HEK293 (cell line): Measurements from ENCODE around the gene ATP4A.

Experiments used
- CTCF ChIA-PET: fragments of 350-600 bp; formaldehyde crosslinking; extraction: SDS; loops from one replicate; lab custom pipeline; 2021; ENCODE audit warnings: antibody characterized with exemption; lab: Yijun Ruan, JAX
- POLR2A ChIA-PET: fragments of 300-600 bp; formaldehyde crosslinking; extraction: SDS; loops from one replicate; lab custom pipeline; 2020; ENCODE audit warnings: antibody characterized with exemption, inconsistent platforms; lab: Yijun Ruan, JAX
- H3K27ac ChIP-seq: fragments of 200-500 bp; sonication (Bioruptor generic); 2 replicates; pipeline ENCODE4 v1.5.1; 2014; ENCODE audit warnings: low read depth, low read length, control low read depth, inconsistent platforms; ENCODE audit errors: extremely low read depth
- H3K36me3 ChIP-seq, 2 experiments: fragments of 200-500 bp in 1 of 2; sonication (Bioruptor generic) in 1 of 2; 1 replicate in 1 of 2; 2 replicates in 1 of 2; pipeline ENCODE4 v1.5.1; 2014 to 2017; ENCODE audit warnings: inconsistent platforms in 2 of 2, low read length in 2 of 2; ENCODE audit not compliant: control insufficient read depth in 2 of 2, insufficient read depth in 1 of 2
- H3K4me1 ChIP-seq: fragments of 200-500 bp; sonication (Bioruptor generic); 2 replicates; pipeline ENCODE4 v1.5.1; 2014; ENCODE audit warnings: mild to moderate bottlenecking, low read length, inconsistent platforms; ENCODE audit not compliant: control insufficient read depth, insufficient read depth
- H3K4me3 ChIP-seq: 2 replicates; pipeline ENCODE4 v1.5.1; 2011; ENCODE audit warnings: low read depth, mild to moderate bottlenecking, control low read depth, low read length, moderate library complexity
- H3K9me3 ChIP-seq: fragments of 200-500 bp; sonication (Bioruptor generic); 2 replicates; pipeline ENCODE4 v1.5.1; 2014; ENCODE audit warnings: low read depth, low read length, inconsistent platforms; ENCODE audit not compliant: control insufficient read depth, insufficient read depth
- GLIS1 ChIP-seq: fragments of 450-650 bp; formaldehyde crosslinking; IDR thresholded peaks from 2 replicates; pipeline ENCODE4 v1.5.1; 2016; ENCODE audit warnings: missing biosample characterization, missing genetic modification characterization
- KLF1 ChIP-seq: fragments of 450-650 bp; formaldehyde crosslinking; IDR thresholded peaks from 2 replicates; pipeline ENCODE4 v1.5.1; 2016; ENCODE audit warnings: missing biosample characterization, missing genetic modification characterization
- MEIS1 ChIP-seq: sonication (generic); formaldehyde crosslinking; IDR thresholded peaks from 2 replicates; pipeline ENCODE4 v1.8.1; 2022; ENCODE audit warnings: missing genetic modification reagents, mild to moderate bottlenecking, borderline replicate concordance
- SCRT2 ChIP-seq: fragments of 450-650 bp; formaldehyde crosslinking; IDR thresholded peaks from 2 replicates; pipeline ENCODE4 v1.5.1; 2016; ENCODE audit warnings: missing biosample characterization, missing genetic modification characterization
- ZBTB17 ChIP-seq: fragments of 450-650 bp; formaldehyde crosslinking; IDR thresholded peaks from 2 replicates; pipeline ENCODE4 v1.5.1; 2016; ENCODE audit warnings: missing biosample characterization, missing genetic modification characterization
- ZFHX2 ChIP-seq: fragments of 450-650 bp; formaldehyde crosslinking; conservative IDR thresholded peaks from 2 replicates; pipeline ENCODE4 v1.5.1; 2016; ENCODE audit warnings: missing biosample characterization, missing genetic modification characterization
- ZNF311 ChIP-seq: fragments of 450-650 bp; formaldehyde crosslinking; IDR thresholded peaks from 2 replicates; pipeline ENCODE4 v1.5.1; 2017; ENCODE audit warnings: missing biosample characterization, missing genetic modification characterization, borderline replicate concordance
- ZXDB ChIP-seq: fragments of 450-650 bp; formaldehyde crosslinking; IDR thresholded peaks from 2 replicates; pipeline ENCODE4 v1.5.1; 2016; ENCODE audit warnings: missing biosample characterization, missing genetic modification characterization
- TF ChIP-seq, protein P1 (sequence below): fragments of 450-650 bp; IDR thresholded peaks from 2 replicates; pipeline ENCODE4 v1.5.1; 2018; ENCODE audit warnings: missing biosample characterization, missing genetic modification characterization
- TF ChIP-seq, protein P2 (sequence below): fragments of 450-650 bp; formaldehyde crosslinking; IDR thresholded peaks from 2 replicates; pipeline ENCODE4 v1.5.1; 2016; ENCODE audit warnings: missing biosample characterization, missing genetic modification characterization
- TF ChIP-seq, protein P3 (sequence below): fragments of 450-650 bp; formaldehyde crosslinking; IDR thresholded peaks from 2 replicates; pipeline ENCODE4 v1.5.1; 2016; ENCODE audit warnings: missing biosample characterization, missing genetic modification characterization, low read depth
- TF ChIP-seq, protein P4 (sequence below): fragments of 450-650 bp; formaldehyde crosslinking; IDR thresholded peaks from 2 replicates; pipeline ENCODE4 v1.5.1; 2016; ENCODE audit warnings: missing biosample characterization, missing genetic modification characterization

The ATP4A gene

DNA sequence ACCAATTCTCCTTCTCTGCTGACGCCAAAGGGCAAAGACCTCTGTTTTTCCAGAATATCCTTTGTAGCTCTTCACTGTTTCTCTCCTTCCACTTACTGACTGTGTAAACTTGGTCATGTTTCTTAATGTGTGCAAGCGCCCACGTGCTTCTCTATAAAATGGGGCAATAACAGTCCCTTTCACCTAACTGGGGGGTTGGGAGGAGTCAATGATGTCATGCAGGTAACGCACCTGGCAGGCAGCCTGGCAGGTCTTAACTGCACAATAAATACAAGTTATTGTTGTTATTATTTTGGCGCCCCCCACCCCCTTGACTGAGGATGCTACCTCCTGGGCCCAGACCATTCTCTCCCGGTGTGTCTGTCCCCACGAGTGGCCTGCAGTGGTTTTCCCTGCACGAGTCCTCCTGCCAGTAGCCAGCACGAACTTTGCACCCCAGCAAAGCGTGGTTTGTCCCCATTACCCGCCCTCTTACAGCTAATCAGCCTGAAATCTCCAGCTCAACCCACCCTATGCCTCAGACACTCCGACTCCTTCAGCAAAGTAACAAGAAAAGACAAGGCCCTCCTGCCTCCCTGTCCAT is 40.6 kb downstream of the ATP4A start:
- CTCF ChIA-PET = interaction anchor here (0.7 to 6.6 kb wide), 3 partner anchors 13 to 235 kb away, joined by 4 to 86 read pairs (median 4); no protein-coding TSS in a partner anchor
- POLR2A ChIA-PET = no interaction called here
- H3K27ac ChIP-seq = no peak overlapping the region

DNA sequence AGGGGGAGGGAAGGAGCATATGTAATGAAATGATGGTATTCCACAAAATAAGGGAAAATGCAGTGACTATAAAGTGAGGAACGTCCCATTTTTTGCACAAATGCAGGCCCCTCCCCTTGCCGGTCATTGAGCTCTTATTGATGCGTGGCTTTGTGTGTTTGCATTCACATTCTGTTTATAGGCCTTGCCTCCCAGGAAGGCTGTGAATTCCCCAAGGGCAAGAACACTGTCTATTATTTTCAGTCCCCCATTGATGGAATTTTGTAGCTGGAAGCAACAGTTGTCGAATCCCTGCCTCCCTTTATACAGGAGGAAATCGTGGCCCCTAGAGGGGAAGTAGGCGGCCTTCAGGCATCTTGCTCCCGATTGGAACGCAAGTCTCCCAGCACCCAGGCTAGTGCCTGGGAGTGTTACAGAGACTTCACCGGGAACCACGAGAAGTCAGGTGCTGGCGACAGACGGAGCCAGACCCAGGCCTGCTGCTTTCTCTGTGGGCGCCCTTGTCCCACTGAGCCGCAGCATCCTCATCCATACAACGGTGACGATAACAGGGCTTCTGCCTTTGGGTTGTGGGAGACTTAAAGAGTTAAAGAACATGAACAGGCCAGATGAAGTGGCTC is 42.2 kb downstream of the ATP4A start:
- Histone ChIP-seq H3K4me3 (no peak overlapping the region), H3K4me1 (0 out of 2 replicates have a peak, but pooled peaks cover 3% of the 10 kb centered on the region), H3K9me3 (no peaks in the 10 kb centered on the region), H3K36me3 (no peaks in the 10 kb centered on the region; a peak in 1 of 3 replicates), H3K27ac (no peak overlapping the region)
- POLR2A ChIA-PET = no interaction called here
- CTCF ChIA-PET = interaction anchor here (0.9 to 6.6 kb wide), 5 partner anchors 12 to 70 kb away, joined by 3 to 86 read pairs (median 3); no protein-coding TSS in a partner anchor
- TF ChIP-seq, protein P1, sequence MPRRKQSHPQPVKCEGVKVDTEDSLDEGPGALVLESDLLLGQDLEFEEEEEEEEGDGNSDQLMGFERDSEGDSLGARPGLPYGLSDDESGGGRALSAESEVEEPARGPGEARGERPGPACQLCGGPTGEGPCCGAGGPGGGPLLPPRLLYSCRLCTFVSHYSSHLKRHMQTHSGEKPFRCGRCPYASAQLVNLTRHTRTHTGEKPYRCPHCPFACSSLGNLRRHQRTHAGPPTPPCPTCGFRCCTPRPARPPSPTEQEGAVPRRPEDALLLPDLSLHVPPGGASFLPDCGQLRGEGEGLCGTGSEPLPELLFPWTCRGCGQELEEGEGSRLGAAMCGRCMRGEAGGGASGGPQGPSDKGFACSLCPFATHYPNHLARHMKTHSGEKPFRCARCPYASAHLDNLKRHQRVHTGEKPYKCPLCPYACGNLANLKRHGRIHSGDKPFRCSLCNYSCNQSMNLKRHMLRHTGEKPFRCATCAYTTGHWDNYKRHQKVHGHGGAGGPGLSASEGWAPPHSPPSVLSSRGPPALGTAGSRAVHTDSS (tag by site-specific recombination) = no peak
- TF ChIP-seq GLIS1 (tag by site-specific recombination) = 0 out of 2 replicates have a peak, but pooled peaks have one; percentile 8
- peak; percentile 71 for TF ChIP-seq SCRT2 (tag by site-specific recombination)

More for the DNA sequence above, 40.6 kb downstream of the ATP4A start:
- no peak for TF ChIP-seq ZXDB
- TF ChIP-seq ZFHX2 (tag by site-specific recombination) = 0 out of 2 replicates have a peak, but pooled peaks have one; percentile 7
- TF ChIP-seq, protein P2, sequence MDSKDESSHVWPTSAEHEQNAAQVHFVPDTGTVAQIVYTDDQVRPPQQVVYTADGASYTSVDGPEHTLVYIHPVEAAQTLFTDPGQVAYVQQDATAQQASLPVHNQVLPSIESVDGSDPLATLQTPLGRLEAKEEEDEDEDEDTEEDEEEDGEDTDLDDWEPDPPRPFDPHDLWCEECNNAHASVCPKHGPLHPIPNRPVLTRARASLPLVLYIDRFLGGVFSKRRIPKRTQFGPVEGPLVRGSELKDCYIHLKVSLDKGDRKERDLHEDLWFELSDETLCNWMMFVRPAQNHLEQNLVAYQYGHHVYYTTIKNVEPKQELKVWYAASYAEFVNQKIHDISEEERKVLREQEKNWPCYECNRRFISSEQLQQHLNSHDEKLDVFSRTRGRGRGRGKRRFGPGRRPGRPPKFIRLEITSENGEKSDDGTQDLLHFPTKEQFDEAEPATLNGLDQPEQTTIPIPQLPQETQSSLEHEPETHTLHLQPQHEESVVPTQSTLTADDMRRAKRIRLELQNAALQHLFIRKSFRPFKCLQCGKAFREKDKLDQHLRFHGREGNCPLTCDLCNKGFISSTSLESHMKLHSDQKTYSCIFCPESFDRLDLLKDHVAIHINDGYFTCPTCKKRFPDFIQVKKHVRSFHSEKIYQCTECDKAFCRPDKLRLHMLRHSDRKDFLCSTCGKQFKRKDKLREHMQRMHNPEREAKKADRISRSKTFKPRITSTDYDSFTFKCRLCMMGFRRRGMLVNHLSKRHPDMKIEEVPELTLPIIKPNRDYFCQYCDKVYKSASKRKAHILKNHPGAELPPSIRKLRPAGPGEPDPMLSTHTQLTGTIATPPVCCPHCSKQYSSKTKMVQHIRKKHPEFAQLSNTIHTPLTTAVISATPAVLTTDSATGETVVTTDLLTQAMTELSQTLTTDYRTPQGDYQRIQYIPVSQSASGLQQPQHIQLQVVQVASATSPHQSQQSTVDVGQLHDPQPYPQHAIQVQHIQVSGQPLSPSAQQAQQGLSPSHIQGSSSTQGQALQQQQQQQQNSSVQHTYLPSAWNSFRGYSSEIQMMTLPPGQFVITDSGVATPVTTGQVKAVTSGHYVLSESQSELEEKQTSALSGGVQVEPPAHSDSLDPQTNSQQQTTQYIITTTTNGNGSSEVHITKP = peak; percentile 47; the same call in 1 of the 2 replicates
- TF ChIP-seq, protein P3, sequence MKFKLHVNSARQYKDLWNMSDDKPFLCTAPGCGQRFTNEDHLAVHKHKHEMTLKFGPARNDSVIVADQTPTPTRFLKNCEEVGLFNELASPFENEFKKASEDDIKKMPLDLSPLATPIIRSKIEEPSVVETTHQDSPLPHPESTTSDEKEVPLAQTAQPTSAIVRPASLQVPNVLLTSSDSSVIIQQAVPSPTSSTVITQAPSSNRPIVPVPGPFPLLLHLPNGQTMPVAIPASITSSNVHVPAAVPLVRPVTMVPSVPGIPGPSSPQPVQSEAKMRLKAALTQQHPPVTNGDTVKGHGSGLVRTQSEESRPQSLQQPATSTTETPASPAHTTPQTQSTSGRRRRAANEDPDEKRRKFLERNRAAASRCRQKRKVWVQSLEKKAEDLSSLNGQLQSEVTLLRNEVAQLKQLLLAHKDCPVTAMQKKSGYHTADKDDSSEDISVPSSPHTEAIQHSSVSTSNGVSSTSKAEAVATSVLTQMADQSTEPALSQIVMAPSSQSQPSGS (tag by site-specific recombination) = peak; percentile 35; the same call in 1 of the 2 replicates
- TF ChIP-seq MEIS1 (CRISPR knock-in tag) = no peak
- no peak overlapping the region for H3K4me3 ChIP-seq
- H3K4me1 ChIP-seq = 0 out of 2 replicates have a peak, but pooled peaks cover 3% of the 10 kb centered on the region
- H3K36me3 ChIP-seq = no peaks in the 10 kb centered on the region; a peak in 1 of 3 replicates
- H3K9me3 ChIP-seq = no peaks in the 10 kb centered on the region

DNA sequence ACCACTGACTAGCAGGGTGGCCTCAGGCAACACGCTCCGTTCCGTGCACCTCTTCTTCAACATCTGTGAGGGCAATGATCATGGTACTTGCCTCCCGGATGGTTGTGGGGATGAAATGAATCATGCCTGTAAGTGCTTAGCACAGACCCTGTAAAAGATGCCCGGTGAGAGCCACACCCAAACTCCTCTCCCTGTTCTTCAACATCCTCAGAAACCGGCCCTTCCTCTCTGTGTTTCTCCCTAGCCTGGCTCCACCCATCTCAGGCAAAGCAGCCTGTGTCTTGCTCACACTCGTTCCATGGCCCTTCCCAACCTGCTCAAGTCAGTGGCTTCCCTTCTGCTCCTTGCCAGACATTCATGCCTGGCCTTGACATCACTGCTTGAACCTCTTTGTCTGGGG is 44.2 kb downstream of the ATP4A start:
- no peak overlapping the region for H3K4me3 ChIP-seq
- ChIA-PET CTCF (interaction anchor here (1.1 to 6.6 kb wide), 3 partner anchors 10 to 24 kb away, joined by 4 to 86 read pairs (median 7); no protein-coding TSS in a partner anchor), POLR2A (no interaction called here)
- no peak overlapping the region for H3K27ac ChIP-seq
- H3K9me3 ChIP-seq = no peaks in the 10 kb centered on the region
- TF ChIP-seq, protein P4, sequence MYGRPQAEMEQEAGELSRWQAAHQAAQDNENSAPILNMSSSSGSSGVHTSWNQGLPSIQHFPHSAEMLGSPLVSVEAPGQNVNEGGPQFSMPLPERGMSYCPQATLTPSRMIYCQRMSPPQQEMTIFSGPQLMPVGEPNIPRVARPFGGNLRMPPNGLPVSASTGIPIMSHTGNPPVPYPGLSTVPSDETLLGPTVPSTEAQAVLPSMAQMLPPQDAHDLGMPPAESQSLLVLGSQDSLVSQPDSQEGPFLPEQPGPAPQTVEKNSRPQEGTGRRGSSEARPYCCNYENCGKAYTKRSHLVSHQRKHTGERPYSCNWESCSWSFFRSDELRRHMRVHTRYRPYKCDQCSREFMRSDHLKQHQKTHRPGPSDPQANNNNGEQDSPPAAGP = peak; percentile 35; the same call in 1 of the 2 replicates
- 0 out of 2 replicates have a peak, but pooled peaks have one; percentile 14 for TF ChIP-seq ZBTB17 (tag by site-specific recombination)
- no peak for TF ChIP-seq ZNF311 (tag by site-specific recombination)
- TF ChIP-seq KLF1 (tag by site-specific recombination) = peak; percentile 62
- no peaks in the 10 kb centered on the region; a peak in 1 of 3 replicates for H3K36me3 ChIP-seq
- 0 out of 2 replicates have a peak, but pooled peaks cover 3% of the 10 kb centered on the region for H3K4me1 ChIP-seq
